Measurements from ENCODE around the gene NUDT22.

Gene NUDT22

DNA sequence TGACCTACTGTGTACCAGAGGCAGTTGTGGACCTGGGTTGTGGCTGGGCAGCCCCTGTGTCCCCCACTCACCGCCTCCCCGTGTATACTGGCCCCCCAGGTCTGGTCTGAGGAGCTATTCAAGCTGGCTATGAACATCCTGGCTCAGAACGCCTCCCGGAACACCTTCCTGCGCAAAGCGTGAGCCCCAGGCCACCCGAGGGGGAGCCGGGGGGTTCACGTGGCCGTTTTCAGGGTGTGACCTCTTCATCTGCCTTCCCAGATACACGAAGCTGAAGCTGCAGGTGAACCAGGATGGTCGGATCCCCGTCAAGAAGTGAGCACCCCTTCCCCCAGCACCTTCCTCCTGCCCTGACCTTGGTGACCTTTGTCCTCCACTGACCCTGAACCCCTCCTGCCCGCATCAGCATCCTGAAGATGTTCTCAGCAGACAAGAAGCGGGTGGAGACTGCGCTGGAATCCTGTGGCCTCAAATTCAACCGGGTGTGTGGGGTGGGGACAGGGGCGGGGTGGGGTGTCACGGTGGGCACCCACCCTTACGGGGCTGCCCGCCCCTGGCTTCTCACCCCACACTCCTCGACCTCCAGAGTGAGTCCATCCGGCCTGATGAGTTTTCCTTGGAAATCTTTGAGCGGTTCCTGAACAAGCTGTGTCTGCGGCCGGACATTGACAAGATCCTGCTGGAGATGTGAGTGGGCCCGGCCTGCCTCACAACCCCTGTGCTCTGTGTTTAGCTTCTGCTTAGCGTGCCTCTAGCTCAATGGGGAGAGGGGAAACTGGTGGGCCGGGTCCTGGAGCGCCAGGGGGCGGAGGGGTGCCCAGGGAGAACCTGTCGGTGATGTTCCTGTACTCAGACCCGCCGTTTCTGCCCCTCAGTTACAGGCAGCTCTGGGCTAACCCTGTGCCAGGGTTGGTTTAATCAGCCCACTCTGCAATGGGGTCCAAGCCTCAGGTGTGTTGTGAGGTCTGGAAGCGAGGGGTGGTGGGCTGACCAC, 29.4 kb downstream of the NUDT22 start:
- no peak for DNase-seq (ENCODE audit: low read depth)
- TF ChIP-seq, protein P1, sequence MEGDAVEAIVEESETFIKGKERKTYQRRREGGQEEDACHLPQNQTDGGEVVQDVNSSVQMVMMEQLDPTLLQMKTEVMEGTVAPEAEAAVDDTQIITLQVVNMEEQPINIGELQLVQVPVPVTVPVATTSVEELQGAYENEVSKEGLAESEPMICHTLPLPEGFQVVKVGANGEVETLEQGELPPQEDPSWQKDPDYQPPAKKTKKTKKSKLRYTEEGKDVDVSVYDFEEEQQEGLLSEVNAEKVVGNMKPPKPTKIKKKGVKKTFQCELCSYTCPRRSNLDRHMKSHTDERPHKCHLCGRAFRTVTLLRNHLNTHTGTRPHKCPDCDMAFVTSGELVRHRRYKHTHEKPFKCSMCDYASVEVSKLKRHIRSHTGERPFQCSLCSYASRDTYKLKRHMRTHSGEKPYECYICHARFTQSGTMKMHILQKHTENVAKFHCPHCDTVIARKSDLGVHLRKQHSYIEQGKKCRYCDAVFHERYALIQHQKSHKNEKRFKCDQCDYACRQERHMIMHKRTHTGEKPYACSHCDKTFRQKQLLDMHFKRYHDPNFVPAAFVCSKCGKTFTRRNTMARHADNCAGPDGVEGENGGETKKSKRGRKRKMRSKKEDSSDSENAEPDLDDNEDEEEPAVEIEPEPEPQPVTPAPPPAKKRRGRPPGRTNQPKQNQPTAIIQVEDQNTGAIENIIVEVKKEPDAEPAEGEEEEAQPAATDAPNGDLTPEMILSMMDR (IDR thresholded peaks at IDR 0.05; ENCODE audit: low read depth, low read length), result no peak
- TF ChIP-seq MYC (IDR thresholded peaks at IDR 0.05; ENCODE audit: low read depth, low read length), result no peak
- no peak for TF ChIP-seq POLR2A (IDR thresholded peaks at IDR 0.05; ENCODE audit: extremely low read depth, insufficient read length)
- TF ChIP-seq, protein P2, sequence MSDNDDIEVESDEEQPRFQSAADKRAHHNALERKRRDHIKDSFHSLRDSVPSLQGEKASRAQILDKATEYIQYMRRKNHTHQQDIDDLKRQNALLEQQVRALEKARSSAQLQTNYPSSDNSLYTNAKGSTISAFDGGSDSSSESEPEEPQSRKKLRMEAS (IDR thresholded peaks at IDR 0.05; ENCODE audit: low read depth, low read length), result no peak
- no peak overlapping the region for H3K4me3 ChIP-seq (ENCODE audit: low read depth, low read length)

DNA sequence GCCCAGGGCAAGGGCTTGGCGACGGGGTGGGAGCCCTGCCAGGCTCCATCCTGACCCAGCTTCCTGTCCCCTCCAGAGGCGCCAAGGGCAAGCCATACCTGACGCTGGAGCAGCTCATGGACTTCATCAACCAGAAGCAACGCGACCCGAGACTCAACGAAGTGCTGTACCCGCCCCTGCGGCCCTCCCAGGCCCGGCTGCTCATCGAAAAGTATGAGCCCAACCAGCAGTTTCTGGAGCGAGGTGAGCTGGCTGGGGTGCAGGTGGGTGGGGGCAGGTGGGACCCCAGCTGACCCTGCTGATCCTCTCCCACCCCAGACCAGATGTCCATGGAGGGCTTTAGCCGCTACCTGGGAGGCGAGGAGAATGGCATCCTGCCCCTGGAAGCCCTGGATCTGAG, 30.2 kb downstream of the NUDT22 start:
- H3K4me3 ChIP-seq (ENCODE audit: low read depth, low read length), result no peak overlapping the region
- TF ChIP-seq, protein P2 (IDR thresholded peaks at IDR 0.05; ENCODE audit: low read depth, low read length), result no peak
- no peak for TF ChIP-seq MYC (IDR thresholded peaks at IDR 0.05; ENCODE audit: low read depth, low read length)
- no peak for TF ChIP-seq POLR2A (IDR thresholded peaks at IDR 0.05; ENCODE audit: extremely low read depth, insufficient read length)
- TF ChIP-seq, protein P1 (IDR thresholded peaks at IDR 0.05; ENCODE audit: low read depth, low read length), result no peak

DNA sequence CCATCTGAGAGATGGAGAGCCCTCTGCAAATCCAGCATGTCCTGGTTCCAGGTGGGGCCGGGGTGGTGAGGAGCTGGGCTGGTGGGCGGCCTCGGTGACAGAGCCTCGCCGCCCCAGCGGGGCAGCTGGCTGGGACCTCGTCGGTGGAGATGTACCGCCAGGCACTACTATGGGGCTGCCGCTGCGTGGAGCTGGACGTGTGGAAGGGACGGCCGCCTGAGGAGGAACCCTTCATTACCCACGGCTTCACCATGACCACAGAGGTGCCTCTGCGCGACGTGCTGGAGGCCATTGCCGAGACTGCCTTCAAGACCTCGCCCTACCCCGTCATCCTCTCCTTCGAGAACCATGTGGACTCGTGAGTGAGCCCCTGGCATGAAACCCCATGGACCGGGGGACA, 32.3 kb downstream of the NUDT22 start:
- TF ChIP-seq, protein P1 (IDR thresholded peaks at IDR 0.05; ENCODE audit: low read depth, low read length), result no peak
- TF ChIP-seq, protein P2 (IDR thresholded peaks at IDR 0.05; ENCODE audit: low read depth, low read length), result no peak
- no peak for TF ChIP-seq POLR2A (IDR thresholded peaks at IDR 0.05; ENCODE audit: extremely low read depth, insufficient read length)
- no peak for TF ChIP-seq MYC (IDR thresholded peaks at IDR 0.05; ENCODE audit: low read depth, low read length)
- H3K4me3 ChIP-seq (ENCODE audit: low read depth, low read length), result no peak overlapping the region
- no peak for DNase-seq (ENCODE audit: low read depth)

More for the DNA sequence above, 30.2 kb downstream of the NUDT22 start:
- DNase-seq (ENCODE audit: low read depth), result no peak

DNA sequence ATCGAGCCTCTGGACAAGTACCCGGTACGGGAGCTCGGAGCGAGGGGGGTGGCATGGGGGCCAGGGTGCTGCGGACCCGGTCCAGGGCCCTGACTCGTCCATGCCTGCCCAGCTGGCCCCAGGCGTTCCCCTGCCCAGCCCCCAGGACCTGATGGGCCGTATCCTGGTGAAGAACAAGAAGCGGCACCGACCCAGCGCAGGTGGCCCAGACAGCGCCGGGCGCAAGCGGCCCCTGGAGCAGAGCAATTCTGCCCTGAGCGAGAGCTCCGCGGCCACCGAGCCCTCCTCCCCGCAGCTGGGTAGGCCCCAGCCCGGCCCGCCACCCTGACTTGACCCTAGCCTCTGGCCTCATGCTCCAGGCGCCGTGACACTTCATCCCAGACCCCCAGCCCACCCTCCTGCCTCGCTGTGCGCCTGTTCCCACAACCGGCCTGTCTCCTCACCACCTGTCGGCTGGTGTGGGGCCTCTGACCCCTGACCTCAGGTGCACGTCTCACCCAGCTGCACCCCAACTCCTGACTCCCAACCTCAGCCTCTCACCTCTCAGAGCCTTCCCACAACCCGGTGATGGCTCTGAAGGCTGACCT, 33.0 kb downstream of the NUDT22 start:
- no peak for DNase-seq (ENCODE audit: low read depth)
- no peak overlapping the region for H3K4me3 ChIP-seq (ENCODE audit: low read depth, low read length)
- TF ChIP-seq POLR2A (IDR thresholded peaks at IDR 0.05; ENCODE audit: extremely low read depth, insufficient read length) (no peak), MYC (IDR thresholded peaks at IDR 0.05; ENCODE audit: low read depth, low read length) (no peak)
- TF ChIP-seq, protein P2 (IDR thresholded peaks at IDR 0.05; ENCODE audit: low read depth, low read length), result no peak
- TF ChIP-seq, protein P1 (IDR thresholded peaks at IDR 0.05; ENCODE audit: low read depth, low read length), result no peak

DNA sequence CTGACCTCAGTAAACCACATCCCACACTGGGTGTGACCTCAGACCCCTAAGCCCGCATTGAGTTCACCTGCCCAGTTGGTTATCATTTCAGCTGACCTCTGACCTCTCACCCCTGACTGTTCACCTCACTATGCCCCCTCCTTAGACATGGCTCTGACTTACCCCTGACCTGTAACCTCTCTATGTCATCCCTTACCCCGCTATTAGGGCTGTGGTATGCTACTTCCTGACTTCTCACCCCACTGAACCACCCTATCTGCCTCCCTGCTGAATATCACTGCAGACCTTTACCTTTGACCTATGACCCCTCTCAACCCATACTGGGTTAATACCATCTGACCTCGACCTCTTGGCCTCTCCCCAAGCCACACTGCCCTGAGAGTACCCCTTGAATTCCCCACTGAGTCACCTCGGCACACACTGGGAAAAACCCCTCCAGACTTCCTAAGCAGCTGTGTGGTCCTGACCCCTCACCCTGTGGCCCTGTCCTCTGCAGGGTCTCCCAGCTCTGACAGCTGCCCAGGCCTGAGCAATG, 33.5 kb downstream of the NUDT22 start:
- no peak overlapping the region for H3K4me3 ChIP-seq (ENCODE audit: low read depth, low read length)
- DNase-seq (ENCODE audit: low read depth), result no peak
- TF ChIP-seq MYC (IDR thresholded peaks at IDR 0.05; ENCODE audit: low read depth, low read length) (no peak), POLR2A (IDR thresholded peaks at IDR 0.05; ENCODE audit: extremely low read depth, insufficient read length) (no peak)
- TF ChIP-seq, protein P1 (IDR thresholded peaks at IDR 0.05; ENCODE audit: low read depth, low read length), result no peak
- TF ChIP-seq, protein P2 (IDR thresholded peaks at IDR 0.05; ENCODE audit: low read depth, low read length), result no peak
